GM18502 (cell line): ENCODE data around the gene DEXI.
"Not testable (repeated sequence)": the region's sequence is repeated elsewhere in the genome, so short reads cannot be mapped to it uniquely, and the experiment has no call there.

ENCODE experiments used
- ATAC-seq: cut with Tn5 transposase; IDR thresholded peaks from one replicate; pipeline ENCODE4 v1.9.1; 2021; ENCODE audit warnings: mild to moderate bottlenecking; ENCODE audit not compliant: unreplicated experiment, poor library complexity

Gene DEXI

DNA sequence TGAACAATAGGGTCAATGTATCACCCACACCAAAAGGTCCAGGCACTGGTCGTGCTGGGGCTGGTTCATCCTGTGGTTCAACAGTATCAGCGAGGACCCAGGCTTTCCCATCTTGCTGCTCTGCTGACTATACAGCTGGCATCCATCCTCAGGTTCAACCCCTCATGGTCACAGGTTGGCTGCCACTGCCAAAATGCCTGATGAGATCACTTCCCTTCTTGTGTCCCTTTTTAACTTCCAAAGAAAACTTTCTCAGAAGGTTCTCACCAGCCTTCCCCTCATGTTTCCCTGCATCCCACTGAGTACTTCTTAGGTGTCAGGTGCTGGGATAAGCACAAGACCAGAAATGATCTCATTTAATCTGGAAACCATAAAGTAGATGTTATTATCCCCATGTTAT, 27.8 kb upstream of the DEXI start:
- no peak for ATAC-seq

DNA sequence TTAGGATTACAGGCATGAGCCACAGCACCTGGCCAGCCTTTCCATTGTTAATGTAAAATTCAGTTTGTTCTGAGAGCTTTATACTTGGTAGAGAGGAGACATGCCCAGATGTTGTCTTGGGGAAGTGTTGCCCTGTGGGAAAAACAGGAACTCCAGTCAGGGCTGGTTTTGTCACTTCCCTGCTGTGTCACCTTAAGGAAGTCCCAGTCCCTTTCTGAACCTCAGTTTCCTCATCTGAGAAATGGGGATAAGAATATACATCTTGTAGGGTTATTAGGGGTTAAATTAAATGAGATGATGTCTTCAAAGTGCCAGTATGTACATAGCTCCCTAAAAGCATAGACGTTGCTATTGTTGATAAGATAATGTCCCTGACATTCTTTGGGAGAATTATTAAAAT, 27.3 kb upstream of the DEXI start:
- no peak for ATAC-seq

- ATAC-seq: no peak
Observed at GRCh38 chr16:10968498-10968897, 26.2 kb upstream of the DEXI start.

DNA sequence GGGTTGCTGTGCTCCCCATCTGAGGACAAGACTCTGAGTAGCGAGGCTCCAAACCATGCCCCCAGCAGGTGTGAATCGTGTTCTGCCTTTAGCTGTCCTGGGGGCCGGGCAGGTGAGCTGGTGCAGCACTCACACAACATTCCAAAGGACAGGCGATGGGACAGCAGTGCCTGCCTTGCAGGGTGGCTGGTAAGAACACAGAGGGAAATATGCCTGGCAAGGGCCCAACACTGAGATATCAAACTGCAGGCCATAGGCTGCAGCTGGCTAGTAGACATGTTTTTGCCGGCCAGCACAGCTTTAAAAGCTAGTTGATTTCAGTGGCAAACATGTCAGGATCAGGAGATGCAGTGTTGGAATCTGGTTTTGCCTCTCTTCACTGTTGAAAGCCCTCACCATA, 25.7 kb upstream of the DEXI start:
- no peak for ATAC-seq

- not testable (repeated sequence) for ATAC-seq
Observed at GRCh38 chr16:10966559-10966958, 24.3 kb upstream of the DEXI start.

DNA sequence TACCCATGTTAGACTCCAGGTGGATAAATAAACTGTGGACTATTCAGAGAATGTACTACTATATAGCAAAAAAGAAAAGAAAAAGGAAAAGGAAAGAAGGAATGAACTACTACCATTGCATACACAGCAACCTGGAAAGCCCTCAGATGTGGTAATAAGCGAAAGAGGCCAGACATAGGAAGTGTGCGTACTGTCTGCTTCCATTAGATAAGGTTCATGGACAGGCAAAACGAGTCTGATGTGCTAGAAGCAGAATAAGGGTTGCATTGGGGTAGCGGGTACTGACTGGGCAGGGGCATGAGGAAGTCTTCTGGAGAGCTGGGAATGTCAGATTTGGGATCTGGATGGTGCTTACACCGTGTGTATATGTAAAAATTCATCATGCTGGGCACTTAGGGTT, 23.9 kb upstream of the DEXI start:
- no peak for ATAC-seq

GRCh38 chr16:10965440-10966061, 23.3 kb upstream of the DEXI start:
- ATAC-seq: peak; percentile 67

GRCh38 chr16:10964891-10965326, 22.6 kb upstream of the DEXI start:
- peak; percentile 51 for ATAC-seq

- ATAC-seq: peak; percentile 36
Observed at GRCh38 chr16:10964039-10964890, 22.0 kb upstream of the DEXI start.

DNA sequence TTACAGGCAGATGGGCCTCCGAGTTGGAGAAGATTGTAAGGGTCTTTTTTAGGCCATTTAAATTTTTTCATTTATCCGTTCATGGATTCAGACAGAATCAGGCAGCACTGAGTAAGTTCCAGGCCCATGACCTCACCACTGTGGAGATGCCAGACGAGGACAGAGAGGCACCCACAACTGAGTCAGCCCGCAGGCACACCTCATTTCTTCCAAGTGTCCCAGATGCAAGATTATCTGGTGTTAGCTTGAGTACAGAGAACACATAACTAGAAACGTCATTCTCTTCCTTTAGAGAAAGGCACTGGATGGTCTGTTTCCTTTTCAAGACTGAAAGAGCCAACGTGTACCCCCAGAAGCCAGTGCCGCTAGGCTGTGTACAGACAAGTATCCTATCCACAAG, 19.0 kb upstream of the DEXI start:
- ATAC-seq: no peak

GRCh38 chr16:10959161-10959560, 16.9 kb upstream of the DEXI start:
- ATAC-seq: no peak

DNA sequence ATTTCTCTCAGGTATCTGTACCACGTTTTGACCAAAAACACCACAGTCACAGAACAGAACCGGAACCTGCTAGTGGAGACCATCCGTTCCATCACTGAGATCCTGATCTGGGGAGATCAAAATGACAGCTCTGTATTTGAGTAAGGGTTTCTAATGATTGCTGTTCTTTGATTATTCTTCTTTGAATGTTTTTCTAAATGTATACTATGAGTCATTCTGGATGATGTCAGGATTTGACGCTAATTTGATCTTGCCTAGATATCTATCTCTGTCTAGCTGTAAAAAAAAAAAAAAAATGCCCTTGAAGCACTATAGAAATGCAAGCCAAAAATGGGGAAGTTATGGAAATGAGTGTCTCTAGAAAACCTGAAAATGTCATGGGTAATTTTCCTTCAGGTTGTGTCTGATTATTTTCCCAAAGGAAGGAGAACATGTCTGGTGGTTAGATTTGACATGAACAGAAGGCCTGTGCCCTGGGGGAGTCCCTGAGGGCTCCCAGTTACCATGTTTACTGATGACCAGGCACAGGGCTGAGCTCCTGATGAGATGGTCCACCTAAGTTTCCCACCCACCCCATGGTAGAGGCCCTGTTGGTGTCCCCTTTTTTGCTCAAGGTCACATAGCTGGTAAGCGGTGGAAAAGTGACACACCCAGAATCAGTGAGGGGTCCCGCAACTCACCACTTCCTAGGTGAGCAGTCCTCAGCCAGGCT, 15.7 kb upstream of the DEXI start:
- ATAC-seq: no peak

- ATAC-seq: no peak
Observed at GRCh38 chr16:10954903-10955302, 12.6 kb upstream of the DEXI start.

DNA sequence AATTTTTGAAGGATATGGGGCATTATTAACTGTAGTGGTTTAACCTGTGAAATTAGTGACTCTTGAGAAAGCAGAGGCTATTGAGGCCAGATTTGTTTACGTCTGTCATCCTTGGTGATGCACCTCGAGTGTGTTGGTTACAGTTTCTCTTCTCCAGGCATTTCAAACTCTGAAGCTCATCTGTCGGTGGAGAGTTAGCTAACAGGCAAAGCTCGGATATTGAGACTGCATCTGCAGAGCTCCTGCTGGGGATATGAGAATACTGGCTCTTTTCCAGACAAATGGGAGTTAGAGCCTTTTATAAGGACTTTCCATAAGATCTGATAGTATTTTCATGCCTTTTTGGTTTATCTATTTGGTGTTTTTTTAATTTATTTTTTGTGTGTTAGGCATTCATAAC, 8.8 kb upstream of the DEXI start:
- ATAC-seq: no peak

DNA sequence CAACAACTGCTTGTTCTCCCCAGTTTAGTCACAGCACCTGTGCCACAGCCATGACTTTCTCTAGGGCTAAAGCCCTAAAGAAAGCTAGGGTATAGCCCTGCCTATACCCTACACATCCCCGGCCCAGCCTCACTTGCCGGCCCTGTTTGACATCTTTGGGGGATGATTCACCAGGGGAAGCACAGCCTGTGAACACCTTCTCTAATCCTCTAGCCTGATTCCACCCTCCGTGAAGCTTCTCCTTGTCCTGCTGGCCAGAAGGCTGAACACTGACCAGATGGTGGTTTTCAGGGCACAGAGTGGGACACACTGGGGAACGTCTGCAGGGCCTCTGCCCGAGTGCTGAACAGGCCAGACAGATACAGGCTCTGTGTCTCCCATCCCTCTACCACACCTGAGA, 8.1 kb upstream of the DEXI start:
- no peak for ATAC-seq

DNA sequence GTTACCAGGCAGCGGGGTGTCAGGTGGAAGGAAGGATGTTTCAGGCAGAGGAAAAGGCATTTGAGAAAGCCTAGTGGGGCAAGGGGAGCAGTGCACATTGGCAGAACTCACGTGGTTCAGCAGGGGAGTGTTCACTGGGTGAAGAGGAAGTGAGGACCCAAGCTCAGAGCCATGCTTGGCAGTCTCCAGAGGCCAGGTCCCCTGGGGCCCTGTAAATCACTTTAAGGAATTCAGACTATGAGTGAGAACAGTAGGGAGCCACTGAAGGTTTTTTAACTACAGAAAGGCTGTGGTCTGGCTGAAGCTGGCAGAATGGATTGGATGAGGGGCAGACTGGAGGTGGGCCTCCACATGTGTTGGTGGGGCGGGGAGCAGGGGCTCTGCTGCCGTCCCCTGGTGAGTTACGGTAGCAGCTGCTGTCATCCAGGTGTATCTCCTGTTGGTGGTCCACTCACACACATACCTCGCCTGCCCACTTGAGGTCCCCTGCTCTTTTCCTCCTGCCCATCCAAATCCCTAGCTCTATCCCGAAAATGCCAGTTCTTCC, 7.2 kb upstream of the DEXI start:
- peak; percentile 77 for ATAC-seq

- ATAC-seq: no peak
Observed at GRCh38 chr16:10947211-10947787, 5.0 kb upstream of the DEXI start.

GRCh38 chr16:10946308-10946707, 4.0 kb upstream of the DEXI start:
- no peak for ATAC-seq

- ATAC-seq: no peak
Observed at GRCh38 chr16:10945065-10945787, 3.0 kb upstream of the DEXI start.
